IPS DF 6.9 (cell line): ENCODE measurements around the gene AHDC1.

ENCODE experiments used
- DNase-seq: peaks from one replicate; pipeline ENCODE4 v3.0.0-alpha.2; 2013; ENCODE audit warnings: low read depth, low spot score
- H3K27ac ChIP-seq: one replicate; pipeline ENCODE4 v1.5.1; 2013; ENCODE audit warnings: low read length, control low read depth
- H3K27me3 ChIP-seq: 2 replicates; pipeline ENCODE4 v1.6.1; 2013; ENCODE audit warnings: mild to moderate bottlenecking, low read length; ENCODE audit not compliant: control insufficient read depth, insufficient read depth
- H3K36me3 ChIP-seq: 2 replicates; pipeline ENCODE4 v1.6.1; 2013; ENCODE audit warnings: low read length; ENCODE audit not compliant: control insufficient read depth, insufficient read depth
- H3K4me1 ChIP-seq: 2 replicates; pipeline ENCODE4 v1.6.1; 2013; ENCODE audit warnings: low read length; ENCODE audit not compliant: control insufficient read depth, insufficient read depth
- H3K4me3 ChIP-seq: 2 replicates; pipeline ENCODE4 v1.5.1; 2013; ENCODE audit warnings: mild to moderate bottlenecking, low read length
- H3K9me3 ChIP-seq: 2 replicates; pipeline ENCODE4 v1.6.1; 2013; ENCODE audit warnings: low read length, inconsistent platforms; ENCODE audit not compliant: control insufficient read depth, insufficient read depth
- WGBS: extraction: QIAGEN DNeasy Blood & Tissue Kit; methylation state at CpG from one replicate; pipeline ENCODE4 v1.1.7; 2013; ENCODE audit warnings: mixed read lengths, missing lambda C conversion rate; ENCODE audit not compliant: insufficient read length, insufficient coverage; 5-methylcytosine and 5-hydroxymethylcytosine counted together

AHDC1 gene

GRCh38 chr1:27589441-27589840 is 14.5 kb downstream of the AHDC1 start:
- WGBS: no CpG with 5 or more reads among the region's 6 CpGs
- Histone ChIP-seq H3K36me3 (peaks cover 9% of the 10 kb centered on the region), H3K9me3 (no peaks in the 10 kb centered on the region), H3K27ac (no peak overlapping the region), H3K4me3 (no peak overlapping the region), H3K4me1 (peaks cover 12% of the 10 kb centered on the region), H3K27me3 (no peaks in the 10 kb centered on the region)
- no peak for DNase-seq

GRCh38 chr1:27588256-27589232 is 15.4 kb downstream of the AHDC1 start:
- DNase-seq: no peak
- H3K9me3 ChIP-seq: no peaks in the 10 kb centered on the region
- no peak overlapping the region for H3K27ac ChIP-seq
- no CpG with 5 or more reads among the region's 12 CpGs for WGBS
- no peaks in the 10 kb centered on the region for H3K27me3 ChIP-seq
- H3K4me3 ChIP-seq: no peak overlapping the region
- peaks cover 9% of the 10 kb centered on the region for H3K36me3 ChIP-seq
- H3K4me1 ChIP-seq: peaks cover 9% of the 10 kb centered on the region

- DNase-seq: no peak
- peaks cover 1% of the 10 kb centered on the region; the same call in 1 of the 2 replicates for H3K4me1 ChIP-seq
- no peaks in the 10 kb centered on the region for H3K9me3 ChIP-seq
- no peaks in the 10 kb centered on the region for H3K27me3 ChIP-seq
- H3K27ac ChIP-seq: no peak overlapping the region
- no peak overlapping the region for H3K4me3 ChIP-seq
- peaks cover 9% of the 10 kb centered on the region; the same call in 1 of the 2 replicates for H3K36me3 ChIP-seq
- WGBS: no CpG with 5 or more reads among the region's 3 CpGs
Measured at GRCh38 chr1:27585684-27586083, 18.3 kb downstream of the AHDC1 start.

- Histone ChIP-seq H3K27me3 (no peaks in the 10 kb centered on the region), H3K36me3 (peaks cover 8% of the 10 kb centered on the region; the same call in 1 of the 2 replicates), H3K4me1 (no peaks in the 10 kb centered on the region; the same call in 1 of the 2 replicates), H3K4me3 (no peak overlapping the region), H3K27ac (no peak overlapping the region), H3K9me3 (no peaks in the 10 kb centered on the region)
- WGBS: no CpG with 5 or more reads among the region's 3 CpGs
- no peak for DNase-seq
Measured at GRCh38 chr1:27584453-27584852, 19.5 kb downstream of the AHDC1 start.

- H3K4me1 ChIP-seq: no peaks in the 10 kb centered on the region; the same call in 1 of the 2 replicates
- H3K27me3 ChIP-seq: no peaks in the 10 kb centered on the region
- no peak overlapping the region for H3K4me3 ChIP-seq
- no peak for DNase-seq
- H3K27ac ChIP-seq: no peak overlapping the region
- H3K9me3 ChIP-seq: no peaks in the 10 kb centered on the region
- H3K36me3 ChIP-seq: 0 out of 2 replicates have a peak, but pooled peaks cover 1% of the 10 kb centered on the region
- no CpG with 5 or more reads among the region's 3 CpGs for WGBS
Measured at GRCh38 chr1:27583479-27583878, 20.5 kb downstream of the AHDC1 start.

- H3K9me3 ChIP-seq: no peaks in the 10 kb centered on the region
- H3K27me3 ChIP-seq: no peaks in the 10 kb centered on the region
- no peak for DNase-seq
- no peaks in the 10 kb centered on the region for H3K36me3 ChIP-seq
- no CpG with 5 or more reads among the region's 6 CpGs for WGBS
- no peak overlapping the region for H3K4me3 ChIP-seq
- no peak overlapping the region for H3K27ac ChIP-seq
- H3K4me1 ChIP-seq: no peaks in the 10 kb centered on the region; the same call in 1 of the 2 replicates
Measured at GRCh38 chr1:27581823-27582243, 22.1 kb downstream of the AHDC1 start.

- no peak overlapping the region for H3K27ac ChIP-seq
- no peaks in the 10 kb centered on the region for H3K36me3 ChIP-seq
- no CpG with 5 or more reads among the region's 4 CpGs for WGBS
- DNase-seq: no peak
- H3K4me1 ChIP-seq: peaks cover 17% of the 10 kb centered on the region
- no peaks in the 10 kb centered on the region for H3K9me3 ChIP-seq
- no peak overlapping the region for H3K4me3 ChIP-seq
- no peaks in the 10 kb centered on the region for H3K27me3 ChIP-seq
Measured at GRCh38 chr1:27577504-27578188, 26.3 kb downstream of the AHDC1 start.

- WGBS: no CpG with 5 or more reads among the region's 7 CpGs
- H3K27me3 ChIP-seq: no peaks in the 10 kb centered on the region
- H3K4me3 ChIP-seq: no peak overlapping the region
- DNase-seq: no peak
- H3K27ac ChIP-seq: no peak overlapping the region
- peaks cover 22% of the 10 kb centered on the region for H3K4me1 ChIP-seq
- no peaks in the 10 kb centered on the region for H3K9me3 ChIP-seq
- H3K36me3 ChIP-seq: no peaks in the 10 kb centered on the region
Measured at GRCh38 chr1:27576806-27577227, 27.1 kb downstream of the AHDC1 start.

- no peak for DNase-seq
- Histone ChIP-seq H3K36me3 (no peaks in the 10 kb centered on the region), H3K4me3 (peak overlapping the region; percentile 53; the same call in 1 of the 2 replicates), H3K4me1 (peaks cover 24% of the 10 kb centered on the region), H3K9me3 (no peaks in the 10 kb centered on the region), H3K27me3 (no peaks in the 10 kb centered on the region), H3K27ac (no peak overlapping the region)
- no CpG with 5 or more reads among the region's 44 CpGs for WGBS
Measured at GRCh38 chr1:27575840-27576331, 28.1 kb downstream of the AHDC1 start.
